Liver (tissue), 9 donors: ENCODE results near the gene PTPRN2. TPM values are rescaled to one million over a fixed set of nuclear protein-coding genes. Genes with fewer than 3 reads are reported as not detected.

Source experiments
- DNase-seq: peaks from one replicate; pipeline ENCODE4 v3.0.0-alpha.2; 2017; ENCODE audit warnings: low spot score
- H3K27ac ChIP-seq, 2 donors: one replicate each; pipeline ENCODE4 v1.7.0; 2013; ENCODE audit warnings: inconsistent platforms in 2 of 2, low read length in 2 of 2, control low read depth in 1 of 2, low read depth in 1 of 2, mild to moderate bottlenecking in 1 of 2
- H3K27me3 ChIP-seq, 4 donors: one replicate each; pipeline versions ENCODE4 v1.6.1 to v1.7.0; 2013; ENCODE audit warnings: low read length in 3 of 4, inconsistent platforms in 1 of 4, mild to moderate bottlenecking in 1 of 4, moderate library complexity in 1 of 4; ENCODE audit not compliant: control insufficient read depth in 4 of 4, insufficient read depth in 4 of 4
- H3K36me3 ChIP-seq, 4 donors: one replicate each; pipeline versions ENCODE4 v1.6.1 to v1.7.0; 2013; ENCODE audit warnings: low read length in 3 of 4, mild to moderate bottlenecking in 3 of 4, low read depth in 1 of 4, moderate library complexity in 1 of 4; ENCODE audit not compliant: control insufficient read depth in 4 of 4, insufficient read depth in 3 of 4
- H3K4me1 ChIP-seq, 4 donors: one replicate each; pipeline versions ENCODE4 v1.6.1 to v1.7.0; 2013; ENCODE audit warnings: low read length in 3 of 4, mild to moderate bottlenecking in 3 of 4, moderate library complexity in 1 of 4; ENCODE audit not compliant: control insufficient read depth in 4 of 4, insufficient read depth in 4 of 4
- H3K4me3 ChIP-seq, 3 donors: one replicate each; pipeline versions ENCODE4 v1.6.1 to v1.7.0; 2013; ENCODE audit warnings: low read length in 3 of 3, control low read depth in 1 of 3, low read depth in 1 of 3, mild to moderate bottlenecking in 1 of 3
- H3K9ac ChIP-seq, 2 donors: one replicate each; pipeline ENCODE4 v1.7.0; 2013; ENCODE audit warnings: low read length in 2 of 2, mild to moderate bottlenecking in 2 of 2, moderate library complexity in 2 of 2, control low read depth in 1 of 2, low read depth in 1 of 2
- H3K9me3 ChIP-seq, 4 donors: one replicate each; pipeline versions ENCODE4 v1.6.1 to v1.7.0; 2013; ENCODE audit warnings: low read length in 3 of 4; ENCODE audit not compliant: control insufficient read depth in 4 of 4
- CTCF ChIP-seq: fragments of 150-350 bp; IDR thresholded peaks from 2 replicates; pipeline ENCODE4 v1.5.1; 2017; ENCODE audit warnings: improper control_type of control experiment, low read depth, low read length; ENCODE audit not compliant: missing input control
- EGR1 ChIP-seq, 2 donors: IDR thresholded peaks; 2 replicates each; pipeline ENCODE4 v1.6.1; 2016 to 2018; ENCODE audit warnings: antibody characterized with exemption in 2 of 2, low read depth in 2 of 2
- GABPA ChIP-seq, 2 donors: IDR thresholded peaks in 1 of 2; conservative IDR thresholded peaks in 1 of 2; 2 replicates each; pipeline ENCODE4 v1.6.1; 2016; ENCODE audit warnings: antibody characterized with exemption in 2 of 2, mild to moderate bottlenecking in 1 of 2, moderate library complexity in 1 of 2
- HNF4A ChIP-seq, 2 donors: conservative IDR thresholded peaks; 2 replicates each; pipeline ENCODE4 v1.6.1; 2016; ENCODE audit warnings: antibody characterized with exemption in 2 of 2, mild to moderate bottlenecking in 2 of 2
- HNF4G ChIP-seq: IDR thresholded peaks from 2 replicates; pipeline ENCODE4 v1.6.1; 2016; ENCODE audit warnings: antibody characterized with exemption
- JUND ChIP-seq, 2 donors: IDR thresholded peaks; 2 replicates each; pipeline ENCODE4 v1.6.1; 2016; ENCODE audit warnings: antibody characterized with exemption in 2 of 2
- MAX ChIP-seq: IDR thresholded peaks from 2 replicates; pipeline ENCODE4 v1.6.1; 2016; ENCODE audit warnings: antibody characterized with exemption
- NR2F2 ChIP-seq: IDR thresholded peaks from 2 replicates; pipeline ENCODE4 v1.6.1; 2016; ENCODE audit warnings: antibody characterized with exemption
- RAD21 ChIP-seq, 2 donors: IDR thresholded peaks; 2 replicates each; pipeline ENCODE4 v1.6.1; 2016; ENCODE audit warnings: antibody characterized with exemption in 2 of 2, mild to moderate bottlenecking in 2 of 2
- REST ChIP-seq: IDR thresholded peaks from 2 replicates; pipeline ENCODE4 v1.6.1; 2016; ENCODE audit warnings: antibody characterized with exemption, mild to moderate bottlenecking
- SP1 ChIP-seq: IDR thresholded peaks from 2 replicates; pipeline ENCODE4 v1.6.1; 2018; ENCODE audit warnings: antibody characterized with exemption, mild to moderate bottlenecking
- TAF1 ChIP-seq: conservative IDR thresholded peaks from 2 replicates; pipeline ENCODE4 v1.6.1; 2016; ENCODE audit warnings: antibody characterized with exemption, mild to moderate bottlenecking
- YY1 ChIP-seq: IDR thresholded peaks from 2 replicates; pipeline ENCODE4 v1.6.1; 2016; ENCODE audit warnings: antibody characterized with exemption, mild to moderate bottlenecking
- WGBS: extraction: QIAGEN DNeasy Blood & Tissue Kit; methylation state at CpG from one replicate; pipeline ENCODE4 v1.1.7; 2013; 5-methylcytosine and 5-hydroxymethylcytosine counted together
- polyA plus RNA-seq, 2 donors: library from polyadenylated mRNA; stranded (reverse) in 1 of 2; unstranded in 1 of 2; fragments of 200-250 nt in 1 of 2; fragments of >200 nt in 1 of 2; fragmentation: Nextera tagmentation in 1 of 2; extraction: Ambion mirVana in 1 of 2; gene quantifications; one replicate each; pipeline versions ENCODE4 v1.2.1 to v1.2.3, GENCODE V29; 2013 to 2015
- total RNA-seq, 2 donors: library from RNA; depleted of rRNA; stranded (reverse); fragments of >200 nt; gene quantifications; one replicate each; pipeline ENCODE4 v1.2.3, GENCODE V29; 2014
- TF ChIP-seq, protein P1 (sequence below): IDR thresholded peaks from 2 replicates; pipeline ENCODE4 v1.6.1; 2016; ENCODE audit warnings: antibody characterized with exemption
- TF ChIP-seq, protein P2 (sequence below): IDR thresholded peaks from 2 replicates; pipeline ENCODE4 v1.6.1; 2016; ENCODE audit warnings: antibody characterized with exemption
- donor health status: healthy.
- donor health status: healthy.
- donor health status: healthy.
- donor health status: healthy.
- donor health status: healthy.

Gene PTPRN2
- total and polyA plus RNA-seq, 4 donors = 0.75 to 1.9 (median 1.1) TPM

DNA sequence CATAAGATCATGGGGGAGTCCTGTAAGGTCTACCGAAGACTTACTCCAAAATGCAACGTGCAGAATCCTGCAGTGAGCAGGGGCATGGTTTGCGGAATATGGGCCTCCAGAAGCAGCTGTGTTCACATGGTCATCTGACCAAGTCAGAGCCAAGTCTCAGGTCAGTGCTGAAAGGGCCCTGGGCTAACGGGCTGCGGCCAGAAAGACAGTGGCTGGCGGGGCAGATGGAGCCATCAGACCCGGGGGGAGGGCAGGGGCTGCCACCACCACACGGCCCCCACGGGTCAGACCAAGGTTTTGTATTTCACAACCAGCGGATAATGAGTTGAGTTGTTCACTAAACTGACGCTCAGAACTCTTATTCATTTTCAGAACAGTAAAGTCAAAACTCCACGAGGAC, 522.3 kb downstream of the PTPRN2 start:
- no peak overlapping the region for H3K9ac ChIP-seq
- no peak for DNase-seq
- H3K27me3 ChIP-seq = no peaks in the 10 kb centered on the region
- TF ChIP-seq JUND (IDR thresholded peaks at IDR 0.05) = no peak
- TF ChIP-seq YY1 = no peak
- TF ChIP-seq REST = no peak
- no peak for TF ChIP-seq RAD21 (IDR thresholded peaks at IDR 0.05)
- no peak for TF ChIP-seq HNF4A (conservative IDR thresholded peaks at IDR 0.05)
- TF ChIP-seq GABPA (IDR thresholded peaks at IDR 0.05 in 1 of 2, conservative IDR thresholded peaks at IDR 0.05 in 1 of 2) = no peak
- TF ChIP-seq EGR1 (IDR thresholded peaks at IDR 0.05; ENCODE audit: low read depth in 2 of 2) = no peak
- no peak for TF ChIP-seq MAX
- no peak for TF ChIP-seq HNF4G
- TF ChIP-seq, protein P1, sequence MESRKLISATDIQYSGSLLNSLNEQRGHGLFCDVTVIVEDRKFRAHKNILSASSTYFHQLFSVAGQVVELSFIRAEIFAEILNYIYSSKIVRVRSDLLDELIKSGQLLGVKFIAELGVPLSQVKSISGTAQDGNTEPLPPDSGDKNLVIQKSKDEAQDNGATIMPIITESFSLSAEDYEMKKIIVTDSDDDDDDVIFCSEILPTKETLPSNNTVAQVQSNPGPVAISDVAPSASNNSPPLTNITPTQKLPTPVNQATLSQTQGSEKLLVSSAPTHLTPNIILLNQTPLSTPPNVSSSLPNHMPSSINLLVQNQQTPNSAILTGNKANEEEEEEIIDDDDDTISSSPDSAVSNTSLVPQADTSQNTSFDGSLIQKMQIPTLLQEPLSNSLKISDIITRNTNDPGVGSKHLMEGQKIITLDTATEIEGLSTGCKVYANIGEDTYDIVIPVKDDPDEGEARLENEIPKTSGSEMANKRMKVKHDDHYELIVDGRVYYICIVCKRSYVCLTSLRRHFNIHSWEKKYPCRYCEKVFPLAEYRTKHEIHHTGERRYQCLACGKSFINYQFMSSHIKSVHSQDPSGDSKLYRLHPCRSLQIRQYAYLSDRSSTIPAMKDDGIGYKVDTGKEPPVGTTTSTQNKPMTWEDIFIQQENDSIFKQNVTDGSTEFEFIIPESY = no peak
- TF ChIP-seq TAF1 = no peak
- WGBS = 75% methylated on average over 12 of the region's 12 CpGs
- H3K4me1 ChIP-seq = no peaks in the 10 kb centered on the region
- no peak overlapping the region for H3K27ac ChIP-seq
- H3K4me3 ChIP-seq = no peak overlapping the region
- no peaks in the 10 kb centered on the region for H3K36me3 ChIP-seq
- no peaks in the 10 kb centered on the region for H3K9me3 ChIP-seq

GRCh38 chr7:158064631-158065030, 523.0 kb downstream of the PTPRN2 start:
- 67% methylated on average over 4 of the region's 4 CpGs for WGBS
- no peaks in the 10 kb centered on the region for H3K36me3 ChIP-seq
- H3K4me1 ChIP-seq = no peaks in the 10 kb centered on the region
- DNase-seq = no peak
- H3K9ac ChIP-seq = no peak overlapping the region
- no peak overlapping the region for H3K27ac ChIP-seq
- H3K9me3 ChIP-seq = no peaks in the 10 kb centered on the region
- no peaks in the 10 kb centered on the region for H3K27me3 ChIP-seq
- no peak overlapping the region for H3K4me3 ChIP-seq
- TF ChIP-seq SP1 = no peak
- TF ChIP-seq TAF1 = no peak
- no peak for TF ChIP-seq HNF4G
- TF ChIP-seq CTCF = no peak
- no peak for TF ChIP-seq HNF4A (conservative IDR thresholded peaks at IDR 0.05)
- TF ChIP-seq EGR1 (IDR thresholded peaks at IDR 0.05; ENCODE audit: low read depth in 2 of 2) = no peak
- no peak for TF ChIP-seq YY1
- TF ChIP-seq MAX = no peak
- no peak for TF ChIP-seq REST
- no peak for TF ChIP-seq NR2F2
- TF ChIP-seq, protein P2, sequence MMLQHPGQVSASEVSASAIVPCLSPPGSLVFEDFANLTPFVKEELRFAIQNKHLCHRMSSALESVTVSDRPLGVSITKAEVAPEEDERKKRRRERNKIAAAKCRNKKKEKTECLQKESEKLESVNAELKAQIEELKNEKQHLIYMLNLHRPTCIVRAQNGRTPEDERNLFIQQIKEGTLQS = no peak
- no peak for TF ChIP-seq JUND (IDR thresholded peaks at IDR 0.05)
